Panc1 (cell line): Measurements from ENCODE around the gene CDH23.

ENCODE experiments used
- CTCF ChIP-seq: fragments of 450-650 bp; IDR thresholded peaks from 2 replicates; pipeline ENCODE4 v1.5.1; 2017; ENCODE audit warnings: mild to moderate bottlenecking
- POLR2AphosphoS5 ChIP-seq: IDR thresholded peaks from 2 replicates; pipeline ENCODE4 v1.6.1; 2012; ENCODE audit warnings: mild to moderate bottlenecking, low read depth, low read length, moderate library complexity

- TF ChIP-seq CTCF (no peak), POLR2AphosphoS5 (no peak)
These were observed 27.9 kb downstream of the CDH23 start for GRCh38 chr10:71424496-71425194.
